Nephron (organoid): ENCODE measurements around the gene TSPOAP1.

Experiments
- H3K27ac Mint-ChIP-seq, 3 experiments: 2 replicates each; pipeline ENCODE4 v1.8.0; 2020; ENCODE audit warnings: mixed read lengths in 3 of 3, mild to moderate bottlenecking in 2 of 3, moderate library complexity in 1 of 3
- H3K27me3 Mint-ChIP-seq: 2 replicates; pipeline ENCODE4 v1.8.0; 2021; ENCODE audit warnings: low read depth, mild to moderate bottlenecking, moderate library complexity, mixed read lengths
- H3K36me3 Mint-ChIP-seq: 2 replicates; pipeline ENCODE4 v1.8.0; 2020; ENCODE audit warnings: low read depth, mixed read lengths
- H3K4me1 Mint-ChIP-seq: 2 replicates; pipeline ENCODE4 v1.8.0; 2020; ENCODE audit warnings: mixed read lengths
- H3K4me3 Mint-ChIP-seq, 3 experiments: 2 replicates each; pipeline ENCODE4 v1.8.0; 2020; ENCODE audit warnings: mild to moderate bottlenecking in 3 of 3, mixed read lengths in 3 of 3, moderate library complexity in 2 of 3
- H3K9me3 Mint-ChIP-seq: 2 replicates; pipeline ENCODE4 v1.8.0; 2020; ENCODE audit warnings: mixed read lengths
- TF ChIP-seq, protein P1 (sequence below), 3 experiments: fragments of 200-600 bp; sonication (generic); IDR thresholded peaks; one replicate each; pipeline ENCODE4 v1.5.0; 2021; ENCODE audit warnings: antibody characterized with exemption in 3 of 3; ENCODE audit not compliant: unreplicated experiment in 3 of 3

Gene TSPOAP1

GRCh38 chr17:58280480-58281217, 47.9 kb downstream of the TSPOAP1 start, which contains the start of gene MPO:
TSS of gene MPO (minus strand) at chr17:58280935. CDS start at chr17:58280758, 177 bp downstream.
- no peaks in the 10 kb centered on the region for H3K4me1 Mint-ChIP-seq
- no peaks in the 10 kb centered on the region for H3K36me3 Mint-ChIP-seq

DNA sequence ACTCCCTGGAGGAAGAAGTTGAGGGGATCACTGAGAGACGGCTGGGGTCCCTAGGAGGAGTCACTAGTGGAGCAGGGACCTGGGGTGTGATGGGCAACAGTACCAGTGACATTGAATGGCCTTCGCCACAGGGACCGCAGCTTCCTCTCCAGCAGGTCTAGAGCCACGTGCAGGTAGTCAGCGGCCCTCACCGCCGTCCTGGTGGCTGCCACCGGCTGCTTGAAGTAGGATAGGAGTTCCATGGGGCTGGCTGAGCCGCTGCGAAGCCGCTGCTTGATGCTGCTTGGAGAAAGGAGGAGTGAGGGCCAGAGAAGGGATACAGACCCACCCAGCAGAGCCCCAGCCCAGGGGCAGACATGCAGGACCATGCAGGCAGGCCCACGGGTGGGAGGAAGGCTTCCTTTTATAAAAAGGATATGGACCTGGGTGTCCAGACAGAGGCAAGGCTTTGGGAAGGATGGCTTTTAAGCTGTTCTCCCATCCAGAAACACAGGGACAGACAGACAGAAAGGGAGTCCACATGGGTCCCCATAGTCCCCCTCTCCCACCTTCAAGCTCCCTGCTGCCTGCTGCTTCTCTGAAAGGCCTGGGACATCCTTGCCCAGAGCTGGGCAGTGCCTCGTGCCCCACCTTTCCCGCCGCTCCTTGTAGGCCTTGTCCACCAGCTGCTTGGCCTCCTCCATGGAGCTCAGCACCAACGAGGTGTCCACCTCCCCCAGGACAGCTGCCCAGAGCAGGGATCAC, 48.7 kb downstream of the TSPOAP1 start:
- H3K36me3 Mint-ChIP-seq = no peaks in the 10 kb centered on the region
- no peaks in the 10 kb centered on the region for H3K9me3 Mint-ChIP-seq
- TF ChIP-seq, protein P1, sequence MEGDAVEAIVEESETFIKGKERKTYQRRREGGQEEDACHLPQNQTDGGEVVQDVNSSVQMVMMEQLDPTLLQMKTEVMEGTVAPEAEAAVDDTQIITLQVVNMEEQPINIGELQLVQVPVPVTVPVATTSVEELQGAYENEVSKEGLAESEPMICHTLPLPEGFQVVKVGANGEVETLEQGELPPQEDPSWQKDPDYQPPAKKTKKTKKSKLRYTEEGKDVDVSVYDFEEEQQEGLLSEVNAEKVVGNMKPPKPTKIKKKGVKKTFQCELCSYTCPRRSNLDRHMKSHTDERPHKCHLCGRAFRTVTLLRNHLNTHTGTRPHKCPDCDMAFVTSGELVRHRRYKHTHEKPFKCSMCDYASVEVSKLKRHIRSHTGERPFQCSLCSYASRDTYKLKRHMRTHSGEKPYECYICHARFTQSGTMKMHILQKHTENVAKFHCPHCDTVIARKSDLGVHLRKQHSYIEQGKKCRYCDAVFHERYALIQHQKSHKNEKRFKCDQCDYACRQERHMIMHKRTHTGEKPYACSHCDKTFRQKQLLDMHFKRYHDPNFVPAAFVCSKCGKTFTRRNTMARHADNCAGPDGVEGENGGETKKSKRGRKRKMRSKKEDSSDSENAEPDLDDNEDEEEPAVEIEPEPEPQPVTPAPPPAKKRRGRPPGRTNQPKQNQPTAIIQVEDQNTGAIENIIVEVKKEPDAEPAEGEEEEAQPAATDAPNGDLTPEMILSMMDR (IDR thresholded peaks at IDR 0.05; ENCODE audit: unreplicated experiment in 3 of 3) = no peak
- H3K27ac Mint-ChIP-seq = no peak overlapping the region
- no peak overlapping the region for H3K4me3 Mint-ChIP-seq
- peaks cover 15% of the 10 kb centered on the region for H3K27me3 Mint-ChIP-seq
- H3K4me1 Mint-ChIP-seq = no peaks in the 10 kb centered on the region

More at GRCh38 chr17:58280480-58281217, 47.9 kb downstream of the TSPOAP1 start, which contains the start of gene MPO:
- H3K4me3 Mint-ChIP-seq = no peak within 1 kb of the TSS
- H3K27me3 Mint-ChIP-seq = peaks cover 20% of the 10 kb centered on the region
- H3K27ac Mint-ChIP-seq = no peak within 1 kb of the TSS
- H3K9me3 Mint-ChIP-seq = no peaks in the 10 kb centered on the region
- TF ChIP-seq, protein P1 (IDR thresholded peaks at IDR 0.05; ENCODE audit: unreplicated experiment in 3 of 3) = no peak

GRCh38 chr17:58279016-58279711, 49.4 kb downstream of the TSPOAP1 start:
- Mint-ChIP-seq H3K4me1 (no peaks in the 10 kb centered on the region), H3K27me3 (peaks cover 9% of the 10 kb centered on the region), H3K36me3 (no peaks in the 10 kb centered on the region), H3K4me3 (no peak overlapping the region), H3K9me3 (no peaks in the 10 kb centered on the region), H3K27ac (no peak overlapping the region)
- TF ChIP-seq, protein P1 (IDR thresholded peaks at IDR 0.05; ENCODE audit: unreplicated experiment in 3 of 3) = no peak

GRCh38 chr17:58278661-58279015, 50.0 kb downstream of the TSPOAP1 start:
- Mint-ChIP-seq H3K27ac (no peak overlapping the region), H3K36me3 (no peaks in the 10 kb centered on the region), H3K4me1 (no peaks in the 10 kb centered on the region), H3K9me3 (no peaks in the 10 kb centered on the region), H3K27me3 (peaks cover 7% of the 10 kb centered on the region), H3K4me3 (no peak overlapping the region)
- TF ChIP-seq, protein P1 (IDR thresholded peaks at IDR 0.05; ENCODE audit: unreplicated experiment in 3 of 3) = no peak

- Mint-ChIP-seq H3K9me3 (no peaks in the 10 kb centered on the region), H3K36me3 (no peaks in the 10 kb centered on the region), H3K4me1 (no peaks in the 10 kb centered on the region), H3K4me3 (no peak overlapping the region), H3K27me3 (peaks cover 5% of the 10 kb centered on the region), H3K27ac (no peak overlapping the region)
- TF ChIP-seq, protein P1 (IDR thresholded peaks at IDR 0.05; ENCODE audit: unreplicated experiment in 3 of 3) = no peak
Observed at GRCh38 chr17:58277802-58278595, 50.6 kb downstream of the TSPOAP1 start.
